ENCODE data around the gene STK35. TPM values are rescaled to one million over a fixed set of nuclear protein-coding genes. Genes with fewer than 3 reads are reported as not detected.

Gene STK35
- total and polyA plus RNA-seq, 2 donors (not counting 3 experiments of a cell fraction or from before 2014, with no cell fraction given), result 10.2 to 17.5 TPM

DNA sequence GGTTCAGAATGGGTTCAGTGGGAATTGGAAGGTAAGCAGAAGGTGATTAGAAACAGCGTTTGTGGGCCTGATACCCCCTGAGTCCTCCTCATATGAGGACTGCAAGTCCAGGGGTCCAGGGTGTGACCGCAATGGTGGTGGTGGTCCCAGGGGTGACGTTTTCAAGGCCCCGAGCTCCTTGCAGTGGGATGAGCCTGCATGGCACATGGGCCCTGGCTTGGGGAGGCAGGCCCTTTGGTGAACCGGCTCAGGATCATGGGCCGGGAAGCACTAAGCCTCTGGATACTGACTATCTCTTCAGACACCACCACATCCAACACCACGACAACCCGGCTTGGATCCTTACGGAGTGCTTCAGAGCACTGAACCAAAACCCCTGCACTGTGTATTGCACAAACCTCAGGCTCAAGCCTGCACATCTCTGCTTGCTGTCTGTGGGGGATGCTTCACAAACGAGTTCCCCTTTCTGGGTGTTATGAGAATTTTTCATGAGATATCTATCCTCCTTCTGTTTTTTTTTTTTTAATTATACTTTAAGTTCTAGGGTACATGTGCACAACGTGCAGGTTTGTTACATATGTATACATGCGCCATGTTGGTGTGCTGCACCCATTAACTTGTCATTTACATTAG lies 67.9 kb downstream of the STK35 start:
- FAIRE-seq, result no peak
- Histone ChIP-seq H3K79me2 (ENCODE audit: control insufficient read depth, insufficient read depth, low read length) (no peaks in the 10 kb centered on the region), H4K20me1 (replicated peaks; ENCODE audit: control insufficient read depth, extremely low read depth, insufficient read depth, low read length) (no peaks in the 10 kb centered on the region), H3K27me3 (ENCODE audit: control insufficient read depth in 2 of 2, insufficient read depth in 2 of 2, low read length in 2 of 2) (peaks cover 0 to 8% of the 10 kb centered on the region in 2 experiments), H3K9ac (replicated peaks; ENCODE audit: extremely low read depth, insufficient read depth, low read length) (no peak overlapping the region), H2AFZ (ENCODE audit: low read depth, low read length) (no peak overlapping the region), H3K36me3 (ENCODE audit: control insufficient read depth in 2 of 2, extremely low read depth in 1 of 2, insufficient read depth in 2 of 2, low read length in 2 of 2) (no peaks in the 10 kb centered on the region), H3K4me2 (ENCODE audit: insufficient read depth, low read length) (no peak overlapping the region), H3K9me1 (replicated peaks; ENCODE audit: control insufficient read depth, extremely low read depth, insufficient read depth, low read length) (no peaks in the 10 kb centered on the region), H3K4me3 (replicated peaks in 1 of 3; ENCODE audit: insufficient read depth in 1 of 3, low read depth in 1 of 3, low read length in 3 of 3) (no peak overlapping the region), H3K27ac (ENCODE audit: insufficient read depth, low read depth, low read length) (no peak overlapping the region), H3K9me3 (replicated peaks; ENCODE audit: control insufficient read depth, insufficient read depth, low read length) (no peaks in the 10 kb centered on the region), H3K4me1 (ENCODE audit: control insufficient read depth, extremely low read depth, insufficient read depth, low read length) (no peaks in the 10 kb centered on the region)
- DNase-seq (ENCODE audit: low read depth, low spot score), result no peak
- intact Hi-C loops (cut with micrococcal nuclease), result loop anchor here (5.0 kb wide), 1 partner anchor 67 kb away; the partner anchor contains the start of gene STK35
- dilution Hi-C loops (cut with MboI; ENCODE audit: extremely low pct_ligation_motif_present, low sequenced_read_pairs), result no loop called here
- TF ChIP-seq EZH2 (IDR thresholded peaks at IDR 0.05; ENCODE audit: borderline replicate concordance, low read depth, low read length, severe bottlenecking), result no peak
- TF ChIP-seq POLR2AphosphoS5 (IDR thresholded peaks at IDR 0.05; ENCODE audit: insufficient read depth, low read depth, low read length), result no peak
- TF ChIP-seq MYC (IDR thresholded peaks at IDR 0.05; ENCODE audit: low read depth, low read length), result no peak
- no peak for TF ChIP-seq JUN (IDR thresholded peaks at IDR 0.05; ENCODE audit: borderline replicate concordance, insufficient read depth, insufficient read length, low read depth)
- TF ChIP-seq, protein P1, sequence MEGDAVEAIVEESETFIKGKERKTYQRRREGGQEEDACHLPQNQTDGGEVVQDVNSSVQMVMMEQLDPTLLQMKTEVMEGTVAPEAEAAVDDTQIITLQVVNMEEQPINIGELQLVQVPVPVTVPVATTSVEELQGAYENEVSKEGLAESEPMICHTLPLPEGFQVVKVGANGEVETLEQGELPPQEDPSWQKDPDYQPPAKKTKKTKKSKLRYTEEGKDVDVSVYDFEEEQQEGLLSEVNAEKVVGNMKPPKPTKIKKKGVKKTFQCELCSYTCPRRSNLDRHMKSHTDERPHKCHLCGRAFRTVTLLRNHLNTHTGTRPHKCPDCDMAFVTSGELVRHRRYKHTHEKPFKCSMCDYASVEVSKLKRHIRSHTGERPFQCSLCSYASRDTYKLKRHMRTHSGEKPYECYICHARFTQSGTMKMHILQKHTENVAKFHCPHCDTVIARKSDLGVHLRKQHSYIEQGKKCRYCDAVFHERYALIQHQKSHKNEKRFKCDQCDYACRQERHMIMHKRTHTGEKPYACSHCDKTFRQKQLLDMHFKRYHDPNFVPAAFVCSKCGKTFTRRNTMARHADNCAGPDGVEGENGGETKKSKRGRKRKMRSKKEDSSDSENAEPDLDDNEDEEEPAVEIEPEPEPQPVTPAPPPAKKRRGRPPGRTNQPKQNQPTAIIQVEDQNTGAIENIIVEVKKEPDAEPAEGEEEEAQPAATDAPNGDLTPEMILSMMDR (IDR thresholded peaks at IDR 0.05; ENCODE audit: extremely low read depth in 1 of 2, insufficient read depth in 1 of 2, low read depth in 1 of 2, low read length in 2 of 2), result no peak
- no peak for TF ChIP-seq FOS (IDR thresholded peaks at IDR 0.05; ENCODE audit: borderline replicate concordance, insufficient read depth, low read length)
- TF ChIP-seq, protein P2, sequence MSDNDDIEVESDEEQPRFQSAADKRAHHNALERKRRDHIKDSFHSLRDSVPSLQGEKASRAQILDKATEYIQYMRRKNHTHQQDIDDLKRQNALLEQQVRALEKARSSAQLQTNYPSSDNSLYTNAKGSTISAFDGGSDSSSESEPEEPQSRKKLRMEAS (IDR thresholded peaks at IDR 0.05; ENCODE audit: insufficient read depth, insufficient read length), result no peak
- no peak for TF ChIP-seq GATA2 (IDR thresholded peaks at IDR 0.05; ENCODE audit: insufficient read depth, insufficient read length, low read depth, low read length)
- TF ChIP-seq POLR2A (IDR thresholded peaks at IDR 0.05; ENCODE audit: low read depth, low read length), result no peak
- POLR2A ChIA-PET, result no interaction called here
- no TSS peak for BruUV-seq (replicated peaks)
- CTCF ChIA-PET, result interaction anchor here (1.0 to 1.4 kb wide), 2 partner anchors 163 to 204 kb away, joined by 3 to 5 read pairs; no protein-coding TSS in a partner anchor

Data from endothelial cell of umbilical vein (primary cell).